Neural crest cell (in vitro differentiated cells): Measurements from ENCODE around the gene EML5. TPM values are rescaled to one million over a fixed set of nuclear protein-coding genes. Genes with fewer than 3 reads are reported as not detected.

Experiments
- DNase-seq: peaks from one replicate; pipeline ENCODE4 v3.0.0; 2021; ENCODE audit warnings: low read depth, mixed read lengths, low spot score
- H3K27ac Mint-ChIP-seq: one replicate; pipeline ENCODE4 v1.8.0; 2021; ENCODE audit warnings: mild to moderate bottlenecking, mixed read lengths; ENCODE audit not compliant: unreplicated experiment
- H3K27me3 Mint-ChIP-seq: 2 replicates; pipeline ENCODE4 v1.8.0; 2021; ENCODE audit warnings: low read depth, mild to moderate bottlenecking, mixed read lengths
- H3K36me3 Mint-ChIP-seq: 2 replicates; pipeline ENCODE4 v1.8.0; 2021; ENCODE audit warnings: low read depth, mild to moderate bottlenecking, mixed read lengths
- H3K4me1 Mint-ChIP-seq: 2 replicates; pipeline ENCODE4 v1.8.0; 2021; ENCODE audit warnings: mixed read lengths
- H3K4me3 Mint-ChIP-seq: one replicate; pipeline ENCODE4 v1.8.0; 2021; ENCODE audit warnings: mild to moderate bottlenecking, mixed read lengths
- H3K9me3 Mint-ChIP-seq: 2 replicates; pipeline ENCODE4 v1.8.0; 2021; ENCODE audit warnings: mixed read lengths
- total RNA-seq: library from RNA; stranded (reverse); gene quantifications from 2 replicates; pipeline ENCODE4 v1.2.1, GENCODE V29; 2021
- TF ChIP-seq, protein P1 (sequence below): fragments of 200-600 bp; sonication (generic); conservative IDR thresholded peaks from 2 replicates; pipeline ENCODE4 v1.5.0; 2021; ENCODE audit warnings: antibody characterized with exemption, mild to moderate bottlenecking

The EML5 gene
- total RNA-seq, 1 donor from 2014 or later, result 1.3 TPM

DNA sequence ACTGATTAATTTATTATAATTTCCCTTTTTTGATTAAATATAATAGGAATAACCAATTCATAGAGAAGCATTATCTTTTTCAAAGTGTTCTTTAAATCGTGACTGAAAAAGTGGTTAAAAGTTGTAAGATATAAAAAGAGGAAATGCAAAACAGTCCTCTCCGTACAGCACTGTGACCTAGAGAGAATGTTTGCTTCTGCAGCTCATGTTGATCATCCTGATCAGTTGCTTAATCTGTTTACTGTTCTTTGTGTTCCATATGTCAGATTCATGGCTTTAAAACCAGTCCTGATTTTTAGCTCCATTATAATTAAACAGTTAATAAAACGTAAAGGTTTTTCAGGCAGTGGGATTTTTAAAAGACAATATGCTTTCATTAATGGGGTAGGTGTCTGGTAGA lies 36.4 kb upstream of the EML5 start:
- no peak overlapping the region for H3K4me3 Mint-ChIP-seq
- no peak for DNase-seq
- no peak overlapping the region for H3K27ac Mint-ChIP-seq
- peaks cover 7% of the 10 kb centered on the region for H3K9me3 Mint-ChIP-seq
- H3K36me3 Mint-ChIP-seq, result peaks cover 20% of the 10 kb centered on the region
- TF ChIP-seq, protein P1, sequence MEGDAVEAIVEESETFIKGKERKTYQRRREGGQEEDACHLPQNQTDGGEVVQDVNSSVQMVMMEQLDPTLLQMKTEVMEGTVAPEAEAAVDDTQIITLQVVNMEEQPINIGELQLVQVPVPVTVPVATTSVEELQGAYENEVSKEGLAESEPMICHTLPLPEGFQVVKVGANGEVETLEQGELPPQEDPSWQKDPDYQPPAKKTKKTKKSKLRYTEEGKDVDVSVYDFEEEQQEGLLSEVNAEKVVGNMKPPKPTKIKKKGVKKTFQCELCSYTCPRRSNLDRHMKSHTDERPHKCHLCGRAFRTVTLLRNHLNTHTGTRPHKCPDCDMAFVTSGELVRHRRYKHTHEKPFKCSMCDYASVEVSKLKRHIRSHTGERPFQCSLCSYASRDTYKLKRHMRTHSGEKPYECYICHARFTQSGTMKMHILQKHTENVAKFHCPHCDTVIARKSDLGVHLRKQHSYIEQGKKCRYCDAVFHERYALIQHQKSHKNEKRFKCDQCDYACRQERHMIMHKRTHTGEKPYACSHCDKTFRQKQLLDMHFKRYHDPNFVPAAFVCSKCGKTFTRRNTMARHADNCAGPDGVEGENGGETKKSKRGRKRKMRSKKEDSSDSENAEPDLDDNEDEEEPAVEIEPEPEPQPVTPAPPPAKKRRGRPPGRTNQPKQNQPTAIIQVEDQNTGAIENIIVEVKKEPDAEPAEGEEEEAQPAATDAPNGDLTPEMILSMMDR, result no peak
- no peaks in the 10 kb centered on the region for H3K27me3 Mint-ChIP-seq
- H3K4me1 Mint-ChIP-seq, result peaks cover 47% of the 10 kb centered on the region

DNA sequence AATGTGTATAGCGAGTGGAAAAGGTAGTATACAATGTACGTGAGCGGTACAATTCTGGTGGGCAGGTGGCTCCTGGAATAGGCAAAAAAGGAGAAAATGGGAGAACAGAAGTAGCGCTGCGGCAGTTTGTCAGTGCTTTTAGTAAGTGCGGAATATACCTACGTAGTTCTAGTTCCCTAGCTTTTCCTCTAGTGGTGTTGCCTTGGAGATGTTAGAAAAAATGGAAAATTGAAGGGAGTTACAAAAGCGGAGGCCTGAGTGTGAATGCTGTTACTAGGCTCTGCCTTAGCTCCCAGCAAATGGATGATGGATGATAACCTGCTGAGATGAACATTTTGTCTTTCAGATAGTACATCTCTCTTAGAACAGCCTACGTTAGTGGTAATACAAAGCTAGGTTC lies 32.8 kb upstream of the EML5 start:
- Mint-ChIP-seq H3K36me3 (peaks cover 5% of the 10 kb centered on the region), H3K27ac (peak overlapping the region; percentile 94), H3K4me1 (peaks cover 52% of the 10 kb centered on the region), H3K9me3 (no peaks in the 10 kb centered on the region), H3K27me3 (no peaks in the 10 kb centered on the region), H3K4me3 (peak overlapping the region; percentile 97)
- no peak for DNase-seq
- TF ChIP-seq, protein P1, result no peak

DNA sequence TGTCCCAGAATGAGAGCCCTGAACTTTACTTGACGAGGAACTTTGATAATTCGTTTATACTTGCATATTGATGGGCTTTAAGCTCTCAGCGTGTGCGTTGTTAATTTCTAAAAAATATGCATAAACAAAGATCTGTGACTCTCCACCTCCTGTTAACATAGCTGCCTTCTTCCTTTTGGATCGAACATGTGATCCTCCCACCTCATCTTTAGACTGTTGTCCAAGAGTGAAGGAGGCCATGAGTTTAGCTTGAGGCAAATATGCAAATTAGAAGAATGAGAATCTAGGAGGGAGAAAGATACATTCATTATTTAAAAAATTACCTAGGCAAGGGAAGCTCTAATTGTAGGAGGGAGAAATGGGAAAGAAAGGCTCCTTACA lies 32.3 kb upstream of the EML5 start:
- Mint-ChIP-seq H3K27ac (peak overlapping the region; percentile 94), H3K4me3 (peak overlapping the region; percentile 97), H3K9me3 (no peaks in the 10 kb centered on the region), H3K4me1 (peaks cover 51% of the 10 kb centered on the region), H3K27me3 (no peaks in the 10 kb centered on the region), H3K36me3 (peaks cover 2% of the 10 kb centered on the region)
- TF ChIP-seq, protein P1, result no peak
- no peak for DNase-seq

DNA sequence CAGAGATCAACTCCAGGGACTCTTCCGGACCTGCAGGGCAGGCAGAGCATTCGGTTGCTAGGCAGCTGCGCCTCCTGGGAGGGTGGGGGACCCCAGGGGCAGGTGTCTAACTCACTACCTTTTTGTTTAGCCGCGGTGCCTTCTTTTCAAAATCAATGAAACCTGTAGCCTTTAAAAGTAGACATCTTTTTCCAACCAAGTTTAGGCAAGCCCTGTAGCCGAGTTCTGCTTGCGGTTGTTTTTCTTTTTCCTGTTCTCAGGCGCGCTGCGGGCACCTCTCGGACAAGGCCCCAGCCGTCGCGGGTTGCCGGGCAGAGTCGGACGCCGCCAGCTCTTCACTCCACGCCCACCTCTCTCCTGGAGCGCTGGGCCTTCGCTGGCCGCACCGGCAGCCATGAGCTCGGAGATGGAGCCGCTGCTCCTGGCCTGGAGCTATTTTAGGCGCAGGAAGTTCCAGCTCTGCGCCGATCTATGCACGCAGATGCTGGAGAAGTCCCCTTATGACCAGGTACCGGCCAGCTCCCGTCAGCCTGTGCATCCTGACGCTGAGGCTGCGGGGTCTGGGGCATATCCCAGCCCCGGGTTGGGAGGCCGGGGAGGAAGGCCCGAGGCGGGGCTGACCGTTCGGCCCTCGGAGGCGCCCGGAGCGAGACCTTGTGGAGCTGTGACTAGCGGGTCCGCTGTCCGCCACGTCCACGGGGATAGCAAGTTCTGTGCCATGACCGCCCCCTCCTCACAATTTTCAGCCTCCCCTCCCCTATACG lies 31.7 kb upstream of the EML5 start, which contains the start of gene TTC8:
Gene TTC8 (plus strand): TSS at position 338 of the 764 bp plus-strand sequence. CDS start 57 bp downstream, at position 395.
- DNase-seq, result peak; percentile 81
- H3K4me3 Mint-ChIP-seq, result peak within 1 kb of the TSS; percentile 97
- H3K9me3 Mint-ChIP-seq, result no peaks in the 10 kb centered on the region
- peak within 1 kb of the TSS; percentile 100 for H3K27ac Mint-ChIP-seq
- H3K4me1 Mint-ChIP-seq, result peaks cover 50% of the 10 kb centered on the region
- TF ChIP-seq, protein P1, result no peak
- H3K36me3 Mint-ChIP-seq, result no peaks in the 10 kb centered on the region
- peaks cover 5% of the 10 kb centered on the region for H3K27me3 Mint-ChIP-seq

DNA sequence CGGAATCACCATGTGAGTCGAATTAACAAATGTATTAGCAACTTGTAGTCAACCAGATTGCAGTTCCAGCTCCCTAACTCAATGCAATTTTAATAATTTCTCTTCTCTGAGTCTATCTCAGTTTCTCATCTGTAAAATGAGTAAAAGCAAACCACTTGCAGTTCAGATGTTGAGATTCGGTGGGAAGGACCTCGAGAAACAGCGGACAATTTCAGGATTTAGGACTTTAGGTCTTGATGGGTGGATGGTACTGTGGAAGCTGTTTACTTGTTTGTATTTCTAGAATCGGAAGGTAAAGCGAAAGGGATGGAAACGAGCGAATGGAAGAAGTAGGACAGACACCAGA lies 31.2 kb upstream of the EML5 start:
- Mint-ChIP-seq H3K36me3 (no peaks in the 10 kb centered on the region), H3K4me1 (peaks cover 46% of the 10 kb centered on the region), H3K27ac (peak overlapping the region; percentile 100), H3K9me3 (no peaks in the 10 kb centered on the region), H3K27me3 (peaks cover 10% of the 10 kb centered on the region), H3K4me3 (peak overlapping the region; percentile 97)
- TF ChIP-seq, protein P1, result no peak
- no peak for DNase-seq
